ENCODE results near the gene SH2D3A. TPM values are rescaled to one million over a fixed set of nuclear protein-coding genes. Genes with fewer than 3 reads are reported as not detected.

Gene SH2D3A
- total and polyA plus RNA-seq, 7 donors, result 0.66 to 42.7 (median 26.9) TPM; not detected in 3

- H3K27me3 ChIP-seq, result no peaks in the 10 kb centered on the region
- H3K36me3 ChIP-seq, result peaks cover 26 to 75% (median 51%) of the 10 kb centered on the region in 4 donors
- intact Hi-C loops (cut with DNase I), result no loop called here
Measured at GRCh38 chr19:6745965-6746364, 21.3 kb downstream of the SH2D3A start.

GRCh38 chr19:6744381-6745301 is 22.6 kb downstream of the SH2D3A start:
- no peaks in the 10 kb centered on the region for H3K27me3 ChIP-seq
- DNase-seq, result peak; percentile 97
- WGBS, 2 donors, result 26 to 55% methylated on average over 41 of the region's 41 CpGs
- intact Hi-C loops (cut with DNase I), result no loop called here
- TF ChIP-seq POLR2AphosphoS5 (IDR thresholded peaks at IDR 0.05) (peak; percentile 19 to 68 (median 61)), POLR2A (IDR thresholded peaks at IDR 0.05) (no peak)
- H3K27ac ChIP-seq, result peak overlapping the region; percentile 87 to 97 (median 88)
- H3K36me3 ChIP-seq, result peaks cover 16 to 61% (median 38%) of the 10 kb centered on the region in 4 donors
- H3K4me3 ChIP-seq, result peak overlapping the region in 3 of 4 donors; percentile 16 to 32 (median 26)
- H3K4me1 ChIP-seq, result peaks cover 0 to 59% (median 43%) of the 10 kb centered on the region in 4 donors
- H3K9me3 ChIP-seq, result no peaks in the 10 kb centered on the region

More at GRCh38 chr19:6745965-6746364, 21.3 kb downstream of the SH2D3A start:
- H3K4me1 ChIP-seq, result peaks cover 0 to 48% (median 42%) of the 10 kb centered on the region in 4 donors
- no peaks in the 10 kb centered on the region for H3K9me3 ChIP-seq
- 90 to 96% methylated on average over 24 of the region's 24 CpGs for WGBS, 2 donors
- no peak for DNase-seq
- H3K27ac ChIP-seq, result peak overlapping the region in 3 of 4 donors; percentile 87 to 97 (median 88)
- TF ChIP-seq CTCF (IDR thresholded peaks at IDR 0.05) (no peak), POLR2A (IDR thresholded peaks at IDR 0.05) (no peak), POLR2AphosphoS5 (IDR thresholded peaks at IDR 0.05) (no peak), EP300 (IDR thresholded peaks at IDR 0.05) (no peak)
- H3K4me3 ChIP-seq, result no peak overlapping the region

- intact Hi-C loops (cut with DNase I), result no loop called here
- Histone ChIP-seq H3K9me3 (no peaks in the 10 kb centered on the region), H3K4me3 (peak overlapping the region in 2 of 4 donors; percentile 16 to 32), H3K4me1 (peaks cover 0 to 63% (median 47%) of the 10 kb centered on the region in 4 donors), H3K36me3 (peaks cover 16 to 53% (median 30%) of the 10 kb centered on the region in 4 donors), H3K27me3 (no peaks in the 10 kb centered on the region), H3K27ac (peak overlapping the region; percentile 87 to 97 (median 88))
- TF ChIP-seq POLR2A (IDR thresholded peaks at IDR 0.05) (no peak), CTCF (IDR thresholded peaks at IDR 0.05) (no peak), POLR2AphosphoS5 (IDR thresholded peaks at IDR 0.05) (no peak), EP300 (IDR thresholded peaks at IDR 0.05) (no peak)
- no peak for DNase-seq
- WGBS, 2 donors, result 89 to 90% methylated on average over 15 of the region's 15 CpGs
Measured at GRCh38 chr19:6743714-6744380, 23.4 kb downstream of the SH2D3A start.

GRCh38 chr19:6743066-6743465 is 24.2 kb downstream of the SH2D3A start:
- Histone ChIP-seq H3K4me1 (peaks cover 0 to 71% (median 55%) of the 10 kb centered on the region in 4 donors), H3K27me3 (no peaks in the 10 kb centered on the region), H3K9me3 (no peaks in the 10 kb centered on the region), H3K36me3 (peaks cover 16 to 46% (median 25%) of the 10 kb centered on the region in 4 donors), H3K4me3 (peak overlapping the region in 1 of 4 donors; percentile 16), H3K27ac (peak overlapping the region; percentile 87 to 97 (median 88))
- TF ChIP-seq POLR2A (IDR thresholded peaks at IDR 0.05) (no peak), POLR2AphosphoS5 (IDR thresholded peaks at IDR 0.05) (no peak), CTCF (IDR thresholded peaks at IDR 0.05) (no peak), EP300 (IDR thresholded peaks at IDR 0.05) (no peak)
- 89 to 93% methylated on average over 7 of the region's 7 CpGs for WGBS, 2 donors
- DNase-seq, result no peak
- intact Hi-C loops (cut with DNase I), result no loop called here
